ENCODE results near the gene PRSS22.
A peak's percentile ranks its signal among the peaks of the same experiment; 100 is the strongest.

PRSS22 gene

GRCh38 chr16:2881783-2882649 lies 24.0 kb upstream of the PRSS22 start:
- DNase-seq (ENCODE audit: low spot score), result no peak

GRCh38 chr16:2879854-2880508 lies 22.0 kb upstream of the PRSS22 start:
- DNase-seq (ENCODE audit: low spot score), result no peak

GRCh38 chr16:2874912-2875362 lies 17.0 kb upstream of the PRSS22 start:
- peak; percentile 81 for DNase-seq (ENCODE audit: low spot score)

- no peak for DNase-seq (ENCODE audit: low spot score)
Measured at GRCh38 chr16:2874032-2874911, 16.3 kb upstream of the PRSS22 start.

GRCh38 chr16:2871926-2872325 lies 14.0 kb upstream of the PRSS22 start:
- DNase-seq (ENCODE audit: low spot score), result no peak

GRCh38 chr16:2867987-2868789 lies 10.2 kb upstream of the PRSS22 start:
- peak; percentile 97 for DNase-seq (ENCODE audit: low spot score)

- no peak for DNase-seq (ENCODE audit: low spot score)
Measured at GRCh38 chr16:2867661-2867986, 9.7 kb upstream of the PRSS22 start.

GRCh38 chr16:2866431-2866830 lies 8.5 kb upstream of the PRSS22 start:
- no peak for DNase-seq (ENCODE audit: low spot score)

- DNase-seq (ENCODE audit: low spot score), result no peak
Measured at GRCh38 chr16:2865651-2866050, 7.7 kb upstream of the PRSS22 start.

GRCh38 chr16:2860826-2861567 lies 3.0 kb upstream of the PRSS22 start:
- no peak for DNase-seq (ENCODE audit: low spot score)

- DNase-seq (ENCODE audit: low spot score), result no peak
Measured at GRCh38 chr16:2859686-2860265, 1.8 kb upstream of the PRSS22 start.

- no peak for DNase-seq (ENCODE audit: low spot score)
Measured at GRCh38 chr16:2858245-2859025, 465 bp upstream of the PRSS22 start.

GRCh38 chr16:2856686-2857450 lies 1.1 kb downstream of the PRSS22 start:
- no peak for DNase-seq (ENCODE audit: low spot score)

- DNase-seq (ENCODE audit: low spot score), result peak; percentile 49
Measured at GRCh38 chr16:2856061-2856670, 1.8 kb downstream of the PRSS22 start.

GRCh38 chr16:2855536-2855935 lies 2.4 kb downstream of the PRSS22 start:
- DNase-seq (ENCODE audit: low spot score), result no peak

- DNase-seq (ENCODE audit: low spot score), result no peak
Measured at GRCh38 chr16:2854700-2855309, 3.2 kb downstream of the PRSS22 start.

- DNase-seq (ENCODE audit: low spot score), result no peak
Measured at GRCh38 chr16:2853531-2854073, 4.4 kb downstream of the PRSS22 start.
